HEK293 (cell line): ENCODE results near the gene HRH2.

Experiments
- CTCF ChIP-seq: fragments of 450-650 bp; formaldehyde crosslinking; IDR thresholded peaks from 2 replicates; pipeline ENCODE4 v1.5.1; 2016; ENCODE audit warnings: missing biosample characterization, missing genetic modification characterization
- HOXA7 ChIP-seq: sonication (generic); formaldehyde crosslinking; IDR thresholded peaks from 2 replicates; pipeline ENCODE4 v1.8.1; 2022; ENCODE audit warnings: missing genetic modification reagents, borderline replicate concordance
- RBAK ChIP-seq: fragments of 450-650 bp; formaldehyde crosslinking; IDR thresholded peaks from 2 replicates; pipeline ENCODE4 v1.5.1; 2016; ENCODE audit warnings: missing biosample characterization, missing genetic modification characterization
- SP2 ChIP-seq: fragments of 450-650 bp; formaldehyde crosslinking; IDR thresholded peaks from 2 replicates; pipeline ENCODE4 v1.5.1; 2016; ENCODE audit warnings: missing biosample characterization, missing genetic modification characterization
- ZBTB17 ChIP-seq: fragments of 450-650 bp; formaldehyde crosslinking; IDR thresholded peaks from 2 replicates; pipeline ENCODE4 v1.5.1; 2016; ENCODE audit warnings: missing biosample characterization, missing genetic modification characterization
- ZNF488 ChIP-seq: fragments of 450-650 bp; formaldehyde crosslinking; IDR thresholded peaks from 2 replicates; pipeline ENCODE4 v1.5.1; 2016; ENCODE audit warnings: missing biosample characterization, missing genetic modification characterization
- ZNF561 ChIP-seq: fragments of 450-650 bp; IDR thresholded peaks from 2 replicates; pipeline ENCODE4 v1.5.1; 2018; ENCODE audit warnings: missing biosample characterization, missing genetic modification characterization, borderline replicate concordance
- ZNF585B ChIP-seq: fragments of 450-650 bp; formaldehyde crosslinking; IDR thresholded peaks from 2 replicates; pipeline ENCODE4 v1.5.1; 2016; ENCODE audit warnings: missing biosample characterization, missing genetic modification characterization
- ZNF768 ChIP-seq: fragments of 450-650 bp; formaldehyde crosslinking; IDR thresholded peaks from 2 replicates; pipeline ENCODE4 v1.5.1; 2018; ENCODE audit warnings: missing biosample characterization, mild to moderate bottlenecking, missing genetic modification characterization
- ZNF837 ChIP-seq: fragments of 450-650 bp; formaldehyde crosslinking; IDR thresholded peaks from 2 replicates; pipeline ENCODE4 v1.5.1; 2016; ENCODE audit warnings: missing biosample characterization, missing genetic modification characterization

- TF ChIP-seq CTCF: no peak
- no peak for TF ChIP-seq SP2 (tag by site-specific recombination)
- TF ChIP-seq ZBTB17 (tag by site-specific recombination): no peak
- TF ChIP-seq ZNF768 (tag by site-specific recombination): no peak
- no peak for TF ChIP-seq ZNF488 (tag by site-specific recombination)
- no peak for TF ChIP-seq RBAK
- TF ChIP-seq ZNF585B: no peak
- no peak for TF ChIP-seq HOXA7 (CRISPR knock-in tag)
- no peak for TF ChIP-seq ZNF561 (tag by site-specific recombination)
- TF ChIP-seq ZNF837 (tag by site-specific recombination): no peak
Measured at GRCh38 chr5:175688352-175689146, 30.7 kb downstream of the HRH2 start.
